ENCODE data around the gene EFCAB7. TPM values are rescaled to one million over a fixed set of nuclear protein-coding genes. Genes with fewer than 3 reads are reported as not detected.
A peak's percentile ranks its signal among the peaks of the same experiment; 100 is the strongest.

Gene EFCAB7
- total and polyA plus RNA-seq, 2 of the 4 experiments (the other 2 are of a cell fraction): 2.3 TPM

DNA sequence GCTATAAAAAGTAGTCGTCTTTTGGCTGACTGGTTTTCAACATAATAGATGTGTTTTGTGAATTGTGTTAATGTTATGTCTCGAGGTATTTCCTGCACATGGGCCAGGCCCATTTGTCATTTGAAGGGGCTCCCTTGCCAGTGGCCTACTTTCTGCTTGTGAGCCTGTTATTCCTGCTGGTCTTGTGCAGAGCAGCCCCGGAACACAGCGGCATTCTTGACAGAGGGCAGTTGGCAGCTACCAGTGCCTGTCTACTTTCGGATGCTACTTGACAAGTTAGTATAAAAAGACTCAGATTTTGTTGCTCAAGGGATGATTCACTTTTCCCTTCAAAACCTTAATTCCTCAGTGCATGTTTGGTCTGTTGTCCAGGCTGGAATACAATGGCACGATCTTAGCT lies 98.4 kb downstream of the EFCAB7 start:
- Histone ChIP-seq H2AK9ac (replicated peaks; ENCODE audit: low read depth, low read length, poor library complexity) (no peak overlapping the region), H3K9ac (ENCODE audit: low read depth, low read length) (no peak overlapping the region), H2BK5ac (ENCODE audit: low read depth, low read length, poor library complexity, severe bottlenecking) (no peak overlapping the region), H3K27me3 (ENCODE audit: control insufficient read depth, insufficient read depth, low read length) (no peaks in the 10 kb centered on the region), H2BK15ac (ENCODE audit: low read depth, low read length) (no peak overlapping the region), H2BK120ac (ENCODE audit: low read depth, low read length) (no peak overlapping the region), H4K20me1 (ENCODE audit: insufficient read depth, low read length) (0 out of 2 replicates have a peak, but pooled peaks cover 4% of the 10 kb centered on the region), H3K79me1 (ENCODE audit: low read depth in 1 of 2, low read length in 2 of 2) (peaks cover 13 to 17% of the 10 kb centered on the region in 2 experiments), H3K4me1 (ENCODE audit: control insufficient read depth, insufficient read depth, low read length) (peaks cover 8% of the 10 kb centered on the region), H2AFZ (replicated peaks; ENCODE audit: low read length, poor library complexity) (no peak overlapping the region), H2BK20ac (ENCODE audit: low read depth, low read length) (no peak overlapping the region), H3K4ac (ENCODE audit: low read depth, low read length) (no peak overlapping the region), H4K8ac (ENCODE audit: low read depth in 2 of 2, low read length in 2 of 2) (no peak overlapping the region), H2AK5ac (ENCODE audit: low read depth, low read length) (no peak overlapping the region), H3K18ac (ENCODE audit: low read depth, low read length) (no peak overlapping the region), H4K91ac (ENCODE audit: insufficient read depth, low read depth, low read length) (no peak overlapping the region), H3K9me1 (ENCODE audit: insufficient read depth, low read length) (0 out of 2 replicates have a peak, but pooled peaks cover 5% of the 10 kb centered on the region), H3K27ac (ENCODE audit: insufficient read depth, low read length) (no peak overlapping the region), H3K4me2 (ENCODE audit: low read depth, low read length) (no peak overlapping the region), H3K23ac (ENCODE audit: low read depth, low read length) (no peak overlapping the region), H3K4me3 (ENCODE audit: insufficient read depth, low read depth, low read length) (no peak overlapping the region), H4K5ac (ENCODE audit: low read depth, low read length) (no peak overlapping the region), H3K56ac (ENCODE audit: extremely low read depth, insufficient read depth, low read length) (no peak overlapping the region), H3K14ac (replicated peaks; ENCODE audit: low read depth, low read length) (no peak overlapping the region), H3K36me3 (ENCODE audit: control insufficient read depth, insufficient read depth, low read length) (no peaks in the 10 kb centered on the region), H3K9me3 (ENCODE audit: control insufficient read depth, insufficient read depth, low read length) (no peaks in the 10 kb centered on the region)
- CTCF ChIA-PET: no interaction called here
- peak; percentile 18; the same call in 1 of the 2 replicates for ATAC-seq (ENCODE audit: low read depth)
- TF ChIP-seq CEBPB (IDR thresholded peaks at IDR 0.05; ENCODE audit: low read depth, low read length): 0 out of 2 replicates have a peak, but pooled peaks have one; percentile 34
- TF ChIP-seq RAD21 (IDR thresholded peaks at IDR 0.05; ENCODE audit: low read length): no peak
- intact Hi-C loops (cut with micrococcal nuclease) (no loop called here), in situ Hi-C loops (cut with MboI; ENCODE audit: low sequenced_read_pairs) (no loop called here), dilution Hi-C loops (cut with HindIII; ENCODE audit: low sequenced_read_pairs, unreplicated experiment) (no loop called here)
- peak; percentile 54 for DNase-seq
- no TSS peak for BruUV-seq (replicated peaks)
- WGBS, 2 experiments (ENCODE audit: extremely low coverage in 2 of 2, insufficient read length in 1 of 2): 60% methylated on average over 1 of the region's 6 CpGs; no CpG with 5 or more reads in 1 of the 2 experiments
- POLR2A ChIA-PET (ENCODE audit: unreplicated experiment): no interaction called here

Small RNA genes lying within 50 kb of the gene (microRNA-seq; reads per million reads assigned to microRNA genes)
- not detected for gene RF02105 (ENCODE audit: insufficient read depth, insufficient read length)
- not detected for gene RF02106 (ENCODE audit: insufficient read depth, insufficient read length)
- not detected for gene RF02107 (ENCODE audit: insufficient read depth, insufficient read length)
- gene RF02108 (ENCODE audit: insufficient read depth, insufficient read length): not detected
- not detected for gene RF02109 (ENCODE audit: insufficient read depth, insufficient read length)
- not detected for gene RF02110 (ENCODE audit: insufficient read depth, insufficient read length)
- not detected for gene RN7SL488P (ENCODE audit: insufficient read depth, insufficient read length)
- not detected for gene RNU7-123P (ENCODE audit: insufficient read depth, insufficient read length)

Small RNA genes lying within 50 kb of the gene (small RNA-seq; reads per million reads assigned to genes)
- 0 reads per million in 5 experiments for gene RF02105
- gene RF02106: 0 reads per million in 5 experiments
- gene RF02107: 0 reads per million in 5 experiments
- gene RF02108: 0 reads per million in 5 experiments
- 0 reads per million in 5 experiments for gene RF02109
- 0 reads per million in 5 experiments for gene RF02110
- 0 reads per million in 5 experiments for gene RN7SL488P
- 0 reads per million in 5 experiments for gene RNU7-123P

Other genes starting within 250 kb of the EFCAB7 start
- gene FOXD3, start 201.0 kb upstream of the EFCAB7 start, total RNA-seq (2012; rRNA removed): not detected in 2 replicates
- not detected in 2 replicates for gene FOXD3, start 201.0 kb upstream of the EFCAB7 start, polyA plus RNA-seq (2012; rRNA removed)
- 4.8 and 12.2 TPM in 2 replicates for gene ALG6, start 155.9 kb upstream of the EFCAB7 start, total RNA-seq (2012; rRNA removed)
- gene ALG6, start 155.9 kb upstream of the EFCAB7 start, polyA plus RNA-seq (2012; rRNA removed): 4.2 and 6.5 TPM in 2 replicates
- gene ITGB3BP, start 300 bp upstream of the EFCAB7 start, total RNA-seq (2012; rRNA removed): 8.1 and 15.8 TPM in 2 replicates
- gene ITGB3BP, start 300 bp upstream of the EFCAB7 start, polyA plus RNA-seq (2012; rRNA removed): 10.8 and 11.9 TPM in 2 replicates
- 82.5 and 94.5 TPM in 2 replicates for gene PGM1, start 69.9 kb downstream of the EFCAB7 start, total RNA-seq (2012; rRNA removed)
- 35.8 and 42.6 TPM in 2 replicates for gene PGM1, start 69.9 kb downstream of the EFCAB7 start, polyA plus RNA-seq (2012; rRNA removed)

Measured in IMR-90 (cell line).